ENCODE results near the gene IGSF21.

Gene IGSF21

DNA sequence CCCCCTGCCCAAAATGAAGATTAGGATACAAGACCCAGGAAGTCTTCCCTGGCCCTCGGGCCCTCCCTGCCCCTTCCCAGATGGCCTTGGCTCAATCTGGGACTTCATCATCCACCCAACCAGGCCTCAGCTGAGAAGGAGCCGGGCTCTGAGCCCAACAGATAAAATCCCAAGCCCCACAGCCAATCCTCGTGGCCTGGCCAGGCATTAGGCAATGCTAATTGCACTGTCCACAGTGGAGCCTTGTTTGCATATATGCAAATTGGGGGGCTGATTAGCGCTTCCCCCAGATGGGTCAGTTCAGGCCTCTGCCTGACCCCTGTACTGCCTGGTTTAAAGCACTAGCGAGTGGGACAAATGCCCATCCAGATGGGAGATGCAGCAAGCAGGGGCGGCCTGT, 34.9 kb downstream of the IGSF21 start:
- no peak for DNase-seq
- H3F3A ChIP-seq (ENCODE audit: insufficient read depth, low read length), result no peaks in the 10 kb centered on the region
- H3K9me2 ChIP-seq (replicated peaks; ENCODE audit: insufficient read depth, low read length), result no peaks in the 10 kb centered on the region
- H3K4me1 ChIP-seq (ENCODE audit: low read length), result no peaks in the 10 kb centered on the region
- no peaks in the 10 kb centered on the region for H3K36me3 ChIP-seq (replicated peaks; ENCODE audit: insufficient read depth, low read length)
- H3K79me2 ChIP-seq (ENCODE audit: low read length), result no peaks in the 10 kb centered on the region
- H4K20me1 ChIP-seq (ENCODE audit: insufficient read depth, low read length), result no peaks in the 10 kb centered on the region
- no peak overlapping the region for H3K4me3 ChIP-seq (ENCODE audit: low read length)
- peaks cover 96% of the 10 kb centered on the region for H3K27me3 ChIP-seq (replicated peaks; ENCODE audit: insufficient read depth, low read length)
- H3K9ac ChIP-seq (ENCODE audit: low read length), result no peak overlapping the region
- H3K9me3 ChIP-seq (replicated peaks; ENCODE audit: insufficient read depth, low read length), result no peaks in the 10 kb centered on the region
- TF ChIP-seq EZH2 (optimal IDR thresholded peaks at IDR 0.05; ENCODE audit: low read depth, low read length) (no peak), EZH2phosphoT487 (IDR thresholded peaks at IDR 0.05; ENCODE audit: low read length) (no peak), CTCF (IDR thresholded peaks at IDR 0.05; ENCODE audit: low read length) (no peak)
- no peak overlapping the region for H3K27ac ChIP-seq (ENCODE audit: low read length)
- H3K4me2 ChIP-seq (ENCODE audit: low read depth, low read length), result no peak overlapping the region
- H2AFZ ChIP-seq (ENCODE audit: low read length), result no peak overlapping the region

DNA sequence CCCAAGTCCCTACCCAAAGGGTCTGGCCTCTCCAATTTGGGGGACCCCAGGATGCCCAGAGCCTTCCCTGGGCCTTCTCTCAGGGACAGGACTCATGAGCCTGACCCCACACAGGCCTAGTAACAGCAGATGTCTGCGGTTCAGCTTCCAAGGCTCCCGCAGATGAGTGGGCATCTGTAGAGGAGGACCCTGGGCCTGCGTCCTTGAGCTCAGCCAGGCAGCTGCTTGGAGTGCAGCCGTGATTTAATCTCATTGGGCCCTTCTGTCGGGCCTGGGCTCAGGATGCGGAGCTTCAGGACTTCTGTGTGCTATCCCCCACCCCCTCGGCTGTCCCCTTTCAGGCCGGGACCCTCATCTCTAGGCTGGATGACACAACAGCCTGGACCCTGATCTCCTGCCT, 35.4 kb downstream of the IGSF21 start:
- Histone ChIP-seq H3K9me3 (replicated peaks; ENCODE audit: insufficient read depth, low read length) (no peaks in the 10 kb centered on the region), H3K4me3 (ENCODE audit: low read length) (no peak overlapping the region), H3K79me2 (ENCODE audit: low read length) (no peaks in the 10 kb centered on the region), H3K27me3 (replicated peaks; ENCODE audit: insufficient read depth, low read length) (peaks cover 93% of the 10 kb centered on the region), H3K27ac (ENCODE audit: low read length) (no peak overlapping the region), H3K9ac (ENCODE audit: low read length) (no peak overlapping the region), H3K36me3 (replicated peaks; ENCODE audit: insufficient read depth, low read length) (no peaks in the 10 kb centered on the region), H3K9me2 (replicated peaks; ENCODE audit: insufficient read depth, low read length) (no peaks in the 10 kb centered on the region), H3K4me2 (ENCODE audit: low read depth, low read length) (no peak overlapping the region), H2AFZ (ENCODE audit: low read length) (no peak overlapping the region), H3K4me1 (ENCODE audit: low read length) (no peaks in the 10 kb centered on the region), H3F3A (ENCODE audit: insufficient read depth, low read length) (no peaks in the 10 kb centered on the region), H4K20me1 (ENCODE audit: insufficient read depth, low read length) (no peaks in the 10 kb centered on the region)
- DNase-seq, result no peak
- TF ChIP-seq EZH2phosphoT487 (IDR thresholded peaks at IDR 0.05; ENCODE audit: low read length), result no peak
- no peak for TF ChIP-seq CTCF (IDR thresholded peaks at IDR 0.05; ENCODE audit: low read length)
- no peak for TF ChIP-seq EZH2 (optimal IDR thresholded peaks at IDR 0.05; ENCODE audit: low read depth, low read length)

DNA sequence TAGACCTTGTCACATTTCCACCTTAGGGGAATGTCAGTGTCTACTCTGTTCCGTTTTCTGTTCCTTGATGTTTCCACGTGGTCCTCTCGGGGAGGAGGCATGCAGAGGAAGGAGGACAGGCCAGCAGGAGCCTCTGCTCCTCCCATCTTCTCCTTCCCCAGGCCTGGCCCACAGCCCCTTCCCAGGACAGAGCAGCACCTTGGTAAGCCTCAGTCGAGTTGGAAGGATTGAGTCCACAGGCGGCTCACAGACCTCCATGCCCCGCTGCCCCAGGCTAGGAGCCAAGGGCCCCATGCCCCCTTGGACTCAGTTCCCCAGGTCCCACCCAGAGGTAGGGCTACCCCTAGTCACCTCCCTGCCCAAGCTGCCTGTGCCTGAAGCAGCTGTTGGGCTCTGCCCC, 36.5 kb downstream of the IGSF21 start:
- no peaks in the 10 kb centered on the region for H3K36me3 ChIP-seq (replicated peaks; ENCODE audit: insufficient read depth, low read length)
- no peak for DNase-seq
- H3K79me2 ChIP-seq (ENCODE audit: low read length), result no peaks in the 10 kb centered on the region
- no peaks in the 10 kb centered on the region for H3K9me3 ChIP-seq (replicated peaks; ENCODE audit: insufficient read depth, low read length)
- H3K27ac ChIP-seq (ENCODE audit: low read length), result no peak overlapping the region
- H3K4me1 ChIP-seq (ENCODE audit: low read length), result no peaks in the 10 kb centered on the region
- no peak overlapping the region for H3K4me3 ChIP-seq (ENCODE audit: low read length)
- no peak overlapping the region for H3K9ac ChIP-seq (ENCODE audit: low read length)
- H3K27me3 ChIP-seq (replicated peaks; ENCODE audit: insufficient read depth, low read length), result peaks cover 93% of the 10 kb centered on the region
- no peak overlapping the region for H2AFZ ChIP-seq (ENCODE audit: low read length)
- TF ChIP-seq CTCF (IDR thresholded peaks at IDR 0.05; ENCODE audit: low read length) (no peak), EZH2phosphoT487 (IDR thresholded peaks at IDR 0.05; ENCODE audit: low read length) (no peak), EZH2 (optimal IDR thresholded peaks at IDR 0.05; ENCODE audit: low read depth, low read length) (no peak)
- no peak overlapping the region for H3K4me2 ChIP-seq (ENCODE audit: low read depth, low read length)
- H3F3A ChIP-seq (ENCODE audit: insufficient read depth, low read length), result no peaks in the 10 kb centered on the region
- H3K9me2 ChIP-seq (replicated peaks; ENCODE audit: insufficient read depth, low read length), result no peaks in the 10 kb centered on the region
- H4K20me1 ChIP-seq (ENCODE audit: insufficient read depth, low read length), result no peaks in the 10 kb centered on the region
